ENCODE data around the gene CHST10.

Gene CHST10

DNA sequence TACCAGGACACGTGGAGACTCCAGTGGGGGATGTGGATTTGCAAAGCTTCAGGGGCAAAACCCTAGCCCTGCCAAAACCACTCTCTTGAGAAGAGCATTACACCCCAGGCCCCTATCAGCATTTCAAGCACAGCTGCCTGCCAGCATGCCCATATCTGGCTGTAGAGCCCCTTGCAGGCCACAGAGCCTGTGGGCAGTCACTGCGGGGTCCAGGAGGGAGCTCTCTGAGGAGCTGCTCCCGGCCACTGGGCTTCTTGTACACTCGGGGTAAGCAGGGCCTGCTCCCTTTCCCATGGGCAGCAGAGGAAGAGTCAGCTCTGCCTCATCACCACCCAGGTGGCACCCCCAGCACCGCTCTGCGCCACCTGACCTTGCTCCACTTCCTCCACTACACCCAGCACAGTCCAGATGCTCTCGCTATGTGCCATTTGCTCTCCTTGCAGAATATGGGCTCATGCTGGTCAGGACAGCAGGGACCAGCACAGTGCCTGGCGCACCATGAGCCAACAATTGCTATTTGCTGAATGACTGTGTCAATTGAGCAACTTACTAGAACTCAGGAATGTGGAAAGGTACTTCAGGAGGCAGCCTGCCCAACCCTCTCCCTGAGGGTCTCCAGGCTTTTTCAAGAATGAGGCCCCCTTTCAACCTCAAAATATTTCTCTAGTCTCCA is 7.4 kb downstream of the CHST10 start:
- H3K4me3 ChIP-seq (replicated peaks; ENCODE audit: low read depth, low read length): no peak overlapping the region
- DNase-seq (ENCODE audit: extremely low read depth, low read depth): no peak
- TF ChIP-seq, protein P1, sequence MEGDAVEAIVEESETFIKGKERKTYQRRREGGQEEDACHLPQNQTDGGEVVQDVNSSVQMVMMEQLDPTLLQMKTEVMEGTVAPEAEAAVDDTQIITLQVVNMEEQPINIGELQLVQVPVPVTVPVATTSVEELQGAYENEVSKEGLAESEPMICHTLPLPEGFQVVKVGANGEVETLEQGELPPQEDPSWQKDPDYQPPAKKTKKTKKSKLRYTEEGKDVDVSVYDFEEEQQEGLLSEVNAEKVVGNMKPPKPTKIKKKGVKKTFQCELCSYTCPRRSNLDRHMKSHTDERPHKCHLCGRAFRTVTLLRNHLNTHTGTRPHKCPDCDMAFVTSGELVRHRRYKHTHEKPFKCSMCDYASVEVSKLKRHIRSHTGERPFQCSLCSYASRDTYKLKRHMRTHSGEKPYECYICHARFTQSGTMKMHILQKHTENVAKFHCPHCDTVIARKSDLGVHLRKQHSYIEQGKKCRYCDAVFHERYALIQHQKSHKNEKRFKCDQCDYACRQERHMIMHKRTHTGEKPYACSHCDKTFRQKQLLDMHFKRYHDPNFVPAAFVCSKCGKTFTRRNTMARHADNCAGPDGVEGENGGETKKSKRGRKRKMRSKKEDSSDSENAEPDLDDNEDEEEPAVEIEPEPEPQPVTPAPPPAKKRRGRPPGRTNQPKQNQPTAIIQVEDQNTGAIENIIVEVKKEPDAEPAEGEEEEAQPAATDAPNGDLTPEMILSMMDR (IDR thresholded peaks at IDR 0.05; ENCODE audit: low read depth, low read length, missing control alignments): no peak

DNA sequence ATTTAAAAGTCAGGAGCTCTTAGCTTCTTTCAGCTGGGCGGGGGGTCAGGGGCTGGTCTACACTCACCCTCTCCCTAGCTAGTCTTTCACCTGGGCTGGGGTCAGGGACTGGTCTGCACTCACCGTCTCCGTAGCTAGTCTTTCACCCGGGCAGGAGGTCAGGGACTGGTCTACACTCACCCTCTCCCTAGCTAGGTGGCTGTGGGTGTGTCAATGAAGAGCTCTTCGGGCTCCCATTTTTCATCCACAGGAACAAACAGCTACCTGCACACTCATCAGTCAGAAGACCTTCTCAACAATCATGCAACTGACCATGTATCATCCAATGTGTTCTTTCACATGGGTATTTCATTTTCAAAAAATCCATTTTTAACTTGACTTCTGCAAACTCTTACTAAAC is 8.0 kb downstream of the CHST10 start:
- TF ChIP-seq, protein P1 (IDR thresholded peaks at IDR 0.05; ENCODE audit: low read depth, low read length, missing control alignments): no peak
- no peak for DNase-seq (ENCODE audit: extremely low read depth, low read depth)
- H3K4me3 ChIP-seq (replicated peaks; ENCODE audit: low read depth, low read length): no peak overlapping the region

DNA sequence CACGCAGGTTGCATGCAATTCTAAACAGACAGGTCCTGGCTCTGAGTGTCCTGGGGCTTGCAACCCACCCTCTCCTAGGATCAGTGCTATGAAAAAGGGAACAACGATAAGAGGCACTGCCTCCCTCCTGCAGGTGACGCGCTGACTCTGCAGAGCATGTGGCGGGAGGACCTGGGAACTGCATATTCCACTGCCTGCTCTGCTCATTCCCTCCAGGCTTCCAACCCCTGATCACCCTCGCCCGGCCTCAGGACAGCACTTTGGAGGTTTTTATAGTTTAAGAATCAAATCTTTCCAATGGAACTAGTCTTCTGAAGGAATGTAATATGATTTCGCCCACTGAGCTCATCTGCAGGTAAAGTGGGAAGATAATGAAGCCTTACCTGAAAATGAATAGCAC is 8.5 kb downstream of the CHST10 start:
- TF ChIP-seq, protein P1 (IDR thresholded peaks at IDR 0.05; ENCODE audit: low read depth, low read length, missing control alignments): no peak
- H3K4me3 ChIP-seq (replicated peaks; ENCODE audit: low read depth, low read length): no peak overlapping the region
- DNase-seq (ENCODE audit: extremely low read depth, low read depth): no peak

DNA sequence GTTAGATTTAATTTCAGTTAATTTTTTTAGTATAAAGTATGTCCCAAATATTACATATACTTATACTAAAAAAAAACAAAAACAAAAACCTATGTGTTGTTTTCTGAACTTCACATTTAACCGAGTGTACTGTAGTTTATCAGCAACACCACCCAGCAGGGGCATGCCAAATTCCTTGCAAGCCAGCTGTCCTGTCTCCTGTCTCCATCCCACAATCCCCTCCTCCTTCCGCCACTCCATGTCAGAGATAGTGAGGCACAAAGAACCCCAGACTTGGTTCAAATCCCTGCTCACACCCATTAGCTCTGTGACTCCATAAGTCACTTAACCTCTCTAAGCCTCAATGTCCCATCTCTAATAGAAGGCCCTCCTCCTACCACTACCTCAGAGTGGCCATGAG is 9.4 kb downstream of the CHST10 start:
- no peak overlapping the region for H3K4me3 ChIP-seq (replicated peaks; ENCODE audit: low read depth, low read length)
- TF ChIP-seq, protein P1 (IDR thresholded peaks at IDR 0.05; ENCODE audit: low read depth, low read length, missing control alignments): no peak
- no peak for DNase-seq (ENCODE audit: extremely low read depth, low read depth)

DNA sequence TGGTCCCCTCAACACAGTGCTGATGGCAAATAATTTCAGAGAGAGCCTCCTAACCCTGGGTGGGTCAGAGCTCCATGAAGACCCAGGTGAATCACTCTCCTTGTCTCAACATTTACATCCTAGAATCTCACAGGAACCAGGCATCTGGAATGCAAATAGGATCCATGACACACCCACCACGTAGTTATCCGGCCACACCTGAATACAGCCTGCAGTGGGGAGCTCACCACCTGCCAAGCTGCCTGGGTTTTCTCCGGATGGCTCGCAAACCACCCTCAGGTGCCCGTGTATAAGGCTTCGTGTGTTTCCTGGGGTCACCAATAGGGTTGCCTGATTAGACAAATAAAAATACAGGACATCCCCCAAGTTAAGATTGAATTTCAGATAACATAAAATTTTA is 9.9 kb downstream of the CHST10 start:
- TF ChIP-seq, protein P1 (IDR thresholded peaks at IDR 0.05; ENCODE audit: low read depth, low read length, missing control alignments): no peak
- H3K4me3 ChIP-seq (replicated peaks; ENCODE audit: low read depth, low read length): no peak overlapping the region
- no peak for DNase-seq (ENCODE audit: extremely low read depth, low read depth)

DNA sequence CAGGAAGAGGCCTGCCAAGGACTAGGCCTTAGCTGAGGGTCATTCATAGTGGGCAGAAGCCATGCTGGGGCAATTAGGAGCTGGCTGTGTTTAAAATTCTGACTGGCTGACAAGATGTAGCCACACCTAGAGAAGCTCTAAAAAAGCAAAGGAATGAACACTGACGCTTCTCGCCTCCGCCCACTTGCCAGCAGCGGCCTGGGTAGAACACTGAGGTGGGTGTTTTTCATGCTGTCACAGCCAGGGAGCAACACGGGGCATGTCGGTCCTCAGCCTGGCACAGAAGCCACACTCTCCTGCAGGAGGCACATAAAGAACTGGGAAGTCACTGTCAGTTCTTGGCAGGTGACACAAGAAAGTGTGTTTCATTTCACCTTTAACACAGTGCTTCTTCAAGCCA is 10.4 kb downstream of the CHST10 start:
- TF ChIP-seq, protein P1 (IDR thresholded peaks at IDR 0.05; ENCODE audit: low read depth, low read length, missing control alignments): no peak
- H3K4me3 ChIP-seq (replicated peaks; ENCODE audit: low read depth, low read length): no peak overlapping the region
- no peak for DNase-seq (ENCODE audit: extremely low read depth, low read depth)

DNA sequence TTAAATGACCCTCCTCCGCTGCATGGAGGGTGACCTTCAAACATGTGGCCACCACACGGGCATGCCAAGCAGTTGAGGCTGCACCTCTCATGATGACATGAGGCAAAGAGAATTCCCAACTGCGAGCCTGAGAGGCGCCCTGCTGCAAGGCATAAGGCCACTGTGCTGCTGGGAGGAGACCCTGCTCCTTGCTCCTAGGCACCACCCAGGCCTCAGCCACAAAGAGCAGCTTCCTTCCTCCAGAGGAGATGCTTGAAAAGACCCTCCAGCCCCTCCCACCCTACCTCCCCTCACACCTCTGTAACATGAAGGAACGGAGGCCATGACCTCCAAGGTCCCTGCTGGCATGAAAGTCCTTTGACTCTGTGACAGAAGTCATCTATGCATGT is 11.4 kb downstream of the CHST10 start:
- TF ChIP-seq, protein P1 (IDR thresholded peaks at IDR 0.05; ENCODE audit: low read depth, low read length, missing control alignments): no peak
- DNase-seq (ENCODE audit: extremely low read depth, low read depth): no peak
- no peak overlapping the region for H3K4me3 ChIP-seq (replicated peaks; ENCODE audit: low read depth, low read length)
